ENCODE results near the gene PPP6R2.

Gene PPP6R2

DNA sequence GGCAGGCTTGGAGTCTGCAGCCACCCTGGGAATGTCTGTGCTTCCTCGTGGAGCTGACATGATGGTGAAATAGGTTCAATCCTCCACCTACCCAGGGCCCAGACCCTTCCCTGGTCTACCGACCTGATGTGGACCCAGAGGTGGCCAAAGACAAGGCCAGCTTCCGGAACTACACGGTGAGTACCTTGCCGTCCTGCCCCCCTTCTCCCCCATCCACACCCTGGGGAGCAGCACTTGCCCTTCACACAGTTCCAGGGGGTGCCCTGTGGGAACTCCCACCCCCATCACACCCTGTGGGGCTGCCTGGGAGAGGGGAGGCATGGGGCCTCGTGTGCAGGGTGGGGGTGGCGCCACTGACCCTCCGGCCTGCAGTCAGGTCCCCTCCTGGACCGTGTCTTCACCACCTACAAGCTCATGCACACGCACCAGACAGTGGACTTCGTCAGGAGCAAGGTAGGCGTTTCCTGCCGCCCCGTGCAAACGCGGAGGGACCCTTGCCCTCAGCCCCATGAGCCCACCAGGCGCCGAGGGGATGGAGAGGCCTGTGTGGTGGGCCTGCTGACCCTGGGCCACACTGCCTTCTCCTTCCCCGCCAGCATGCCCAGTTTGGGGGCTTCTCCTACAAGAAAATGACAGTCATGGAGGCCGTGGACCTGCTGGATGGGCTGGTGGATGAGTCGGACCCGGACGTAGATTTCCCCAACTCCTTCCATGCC, 144.3 kb downstream of the PPP6R2 start:
- no peaks in the 10 kb centered on the region for H3K27me3 ChIP-seq (ENCODE audit: control insufficient read depth, insufficient read depth, low read length)
- H3K4me1 ChIP-seq (ENCODE audit: control insufficient read depth, insufficient read depth, low read length) = no peaks in the 10 kb centered on the region
- no peak overlapping the region for H3K4me3 ChIP-seq (ENCODE audit: low read depth, low read length)
- H3K9ac ChIP-seq (ENCODE audit: low read depth, low read length) = no peak overlapping the region
- no peaks in the 10 kb centered on the region for H3K9me3 ChIP-seq (ENCODE audit: control insufficient read depth, insufficient read depth, low read length)
- H3K36me3 ChIP-seq (ENCODE audit: control insufficient read depth, insufficient read depth, low read length) = no peaks in the 10 kb centered on the region

DNA sequence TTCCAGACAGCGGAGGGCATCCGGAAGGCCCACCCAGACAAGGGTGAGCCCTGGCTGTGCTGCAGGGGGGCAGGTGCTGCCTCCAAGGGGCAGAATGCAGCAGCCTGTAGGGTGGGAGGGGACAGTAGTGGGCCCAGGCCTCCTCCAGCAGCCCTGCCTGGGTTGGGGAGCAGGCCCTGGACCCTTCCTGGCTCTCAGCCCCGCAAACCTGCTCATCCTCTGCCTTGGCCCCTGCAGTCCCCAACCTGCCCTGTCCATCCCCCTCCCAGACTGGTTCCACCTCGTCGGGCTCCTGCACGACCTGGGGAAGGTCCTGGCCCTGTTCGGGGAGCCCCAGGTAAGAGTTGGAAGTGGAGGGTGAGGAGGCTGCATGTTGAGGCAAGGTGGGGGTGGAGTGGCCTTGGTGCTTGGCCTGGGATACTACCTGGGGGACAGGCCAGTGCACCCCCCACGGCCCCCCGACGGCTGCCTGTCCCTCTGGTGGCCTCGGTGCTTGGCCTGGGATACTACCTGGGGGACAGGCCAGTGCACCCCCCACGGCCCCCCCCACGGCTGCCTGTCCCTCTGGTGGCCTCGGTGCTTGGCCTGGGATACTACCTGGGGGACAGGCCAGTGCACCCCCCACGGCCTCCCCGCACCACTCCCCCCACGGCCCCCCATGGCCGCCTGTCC, 145.0 kb downstream of the PPP6R2 start:
- Histone ChIP-seq H3K4me1 (ENCODE audit: control insufficient read depth, insufficient read depth, low read length) (no peaks in the 10 kb centered on the region), H3K9ac (ENCODE audit: low read depth, low read length) (no peak overlapping the region)

DNA sequence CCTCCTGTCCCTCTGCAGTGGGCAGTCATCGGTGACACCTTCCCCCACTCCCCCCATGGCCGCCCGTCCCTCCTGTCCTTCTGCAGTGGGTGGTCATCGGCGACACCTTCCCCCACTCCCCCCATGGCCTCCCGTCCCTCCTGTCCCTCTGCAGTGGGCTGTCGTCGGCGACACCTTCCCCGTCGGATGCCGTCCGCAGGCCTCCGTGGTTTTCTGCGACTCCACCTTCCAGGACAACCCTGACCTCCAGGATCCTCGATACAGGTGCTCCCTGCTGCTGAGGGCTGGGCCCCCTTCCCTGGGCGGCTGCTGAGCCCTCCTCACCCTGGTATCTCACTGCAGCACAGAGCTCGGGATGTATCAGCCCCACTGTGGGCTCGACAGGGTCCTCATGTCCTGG, 145.8 kb downstream of the PPP6R2 start:
- H3K4me3 ChIP-seq (ENCODE audit: low read depth, low read length) = no peak overlapping the region
- no peaks in the 10 kb centered on the region for H3K36me3 ChIP-seq (ENCODE audit: control insufficient read depth, insufficient read depth, low read length)
- H3K9me3 ChIP-seq (ENCODE audit: control insufficient read depth, insufficient read depth, low read length) = no peaks in the 10 kb centered on the region
- no peak overlapping the region for H3K9ac ChIP-seq (ENCODE audit: low read depth, low read length)
- no peaks in the 10 kb centered on the region for H3K27me3 ChIP-seq (ENCODE audit: control insufficient read depth, insufficient read depth, low read length)
- H3K4me1 ChIP-seq (ENCODE audit: control insufficient read depth, insufficient read depth, low read length) = no peaks in the 10 kb centered on the region

More for the DNA sequence above, 145.0 kb downstream of the PPP6R2 start:
- Histone ChIP-seq H3K36me3 (ENCODE audit: control insufficient read depth, insufficient read depth, low read length) (no peaks in the 10 kb centered on the region), H3K9me3 (ENCODE audit: control insufficient read depth, insufficient read depth, low read length) (no peaks in the 10 kb centered on the region), H3K4me3 (ENCODE audit: low read depth, low read length) (no peak overlapping the region), H3K27me3 (ENCODE audit: control insufficient read depth, insufficient read depth, low read length) (no peaks in the 10 kb centered on the region)

DNA sequence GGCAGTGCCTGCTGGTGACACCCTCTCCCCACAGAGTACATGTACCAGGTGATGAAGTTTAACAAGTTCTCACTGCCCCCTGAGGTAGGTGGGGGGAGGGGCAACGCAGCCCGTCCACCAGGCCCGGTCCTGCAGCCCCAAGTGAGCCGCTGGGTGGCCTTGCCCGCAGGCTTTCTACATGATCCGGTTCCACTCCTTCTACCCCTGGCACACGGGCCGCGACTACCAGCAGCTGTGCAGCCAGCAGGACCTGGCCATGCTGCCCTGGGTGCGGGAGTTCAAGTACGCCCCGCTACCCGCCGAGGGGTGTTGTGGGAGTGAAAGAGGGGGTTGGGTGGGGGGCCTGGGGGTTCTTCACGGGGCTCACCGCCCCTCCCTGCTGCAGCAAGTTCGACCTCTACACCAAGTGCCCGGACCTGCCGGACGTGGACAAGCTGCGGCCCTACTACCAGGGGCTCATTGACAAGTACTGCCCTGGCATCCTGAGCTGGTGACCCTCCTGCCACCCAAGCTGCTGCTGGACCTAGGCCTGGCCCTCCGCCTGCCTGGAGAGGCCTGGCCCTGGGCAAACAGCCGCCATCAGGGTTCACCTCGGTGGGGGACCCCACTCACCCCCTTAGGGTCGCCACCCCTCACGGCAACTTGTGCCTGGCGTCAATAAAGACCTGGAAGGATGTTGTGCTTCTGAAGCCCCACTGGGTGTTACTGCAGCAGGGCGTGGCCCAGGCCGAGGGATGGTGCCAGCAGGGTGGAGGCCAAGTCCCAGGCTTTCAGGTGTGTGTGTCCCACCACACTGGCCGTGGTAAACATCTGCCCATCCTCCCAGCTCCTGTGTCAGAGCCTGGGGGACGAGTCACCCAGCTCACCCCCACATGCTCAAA, 146.5 kb downstream of the PPP6R2 start:
- no peaks in the 10 kb centered on the region for H3K27me3 ChIP-seq (ENCODE audit: control insufficient read depth, insufficient read depth, low read length)
- H3K9me3 ChIP-seq (ENCODE audit: control insufficient read depth, insufficient read depth, low read length) = no peaks in the 10 kb centered on the region
- H3K4me1 ChIP-seq (ENCODE audit: control insufficient read depth, insufficient read depth, low read length) = no peaks in the 10 kb centered on the region
- no peak overlapping the region for H3K9ac ChIP-seq (ENCODE audit: low read depth, low read length)
- H3K4me3 ChIP-seq (ENCODE audit: low read depth, low read length) = no peak overlapping the region
- H3K36me3 ChIP-seq (ENCODE audit: control insufficient read depth, insufficient read depth, low read length) = no peaks in the 10 kb centered on the region

DNA sequence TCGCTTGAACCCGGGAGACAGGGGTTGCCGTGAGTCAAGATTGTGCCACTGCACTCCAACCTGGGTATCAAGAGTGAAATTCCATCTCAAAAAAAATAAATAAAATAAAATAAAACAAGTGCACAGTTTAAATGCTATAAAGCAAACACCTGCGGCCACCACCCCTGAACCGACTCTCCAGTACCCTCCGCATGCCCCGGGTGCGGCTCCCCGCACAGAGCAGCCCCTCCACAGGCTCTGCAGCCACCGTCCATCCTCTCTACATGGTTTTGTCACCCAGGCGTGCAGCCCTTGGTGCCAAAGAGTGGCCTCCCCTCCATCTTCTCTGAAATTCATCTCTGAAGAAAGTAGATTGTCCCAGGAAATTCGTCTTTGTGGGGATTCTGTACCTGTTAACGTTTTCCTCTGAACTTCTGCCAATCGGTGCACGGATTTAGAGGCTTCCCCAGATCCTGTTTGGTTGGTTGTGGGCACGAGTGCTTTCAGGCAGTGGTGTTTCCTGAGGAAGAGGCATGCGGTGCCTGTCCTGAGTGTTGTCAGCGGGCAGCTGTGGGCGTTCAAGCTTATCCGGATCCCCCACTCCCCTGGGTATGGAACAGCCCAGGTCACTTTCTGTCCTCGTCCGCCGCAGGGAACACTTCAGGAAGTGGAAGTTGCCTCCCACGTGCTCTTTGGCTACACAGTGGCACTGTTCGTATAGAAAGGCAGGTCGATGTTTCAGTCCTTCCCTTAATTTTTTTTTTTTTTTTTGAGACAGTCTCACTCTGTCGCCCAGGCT, 147.6 kb downstream of the PPP6R2 start:
- Histone ChIP-seq H3K9me3 (ENCODE audit: control insufficient read depth, insufficient read depth, low read length) (no peaks in the 10 kb centered on the region), H3K36me3 (ENCODE audit: control insufficient read depth, insufficient read depth, low read length) (no peaks in the 10 kb centered on the region), H3K27me3 (ENCODE audit: control insufficient read depth, insufficient read depth, low read length) (no peaks in the 10 kb centered on the region), H3K4me3 (ENCODE audit: low read depth, low read length) (no peak overlapping the region), H3K9ac (ENCODE audit: low read depth, low read length) (no peak overlapping the region), H3K4me1 (ENCODE audit: control insufficient read depth, insufficient read depth, low read length) (no peaks in the 10 kb centered on the region)

Data from iPS-15b (cell line).